Ovary (tissue), 9 donors: ENCODE data around the gene UBE3C. TPM values are rescaled to one million over a fixed set of nuclear protein-coding genes. Genes with fewer than 3 reads are reported as not detected.
A peak's percentile ranks its signal among the peaks of the same experiment; 100 is the strongest.

Source experiments
- DNase-seq, 5 donors: peaks; one replicate each; pipeline ENCODE4 v3.0.0-alpha.2; 2019 to 2020
- H3K27ac ChIP-seq, 2 donors: fragments of 200-600 bp; one replicate each; pipeline versions ENCODE4 v1.5.1 to v1.8.0; 2019 to 2022
- H3K27me3 ChIP-seq: fragments of 200-600 bp; one replicate; pipeline ENCODE4 v1.8.0; 2022
- H3K36me3 ChIP-seq: fragments of 200-600 bp; sonication (generic); one replicate; pipeline ENCODE4 v1.5.1; 2019
- H3K4me1 ChIP-seq: one replicate; pipeline ENCODE4 v1.8.1; 2013; ENCODE audit warnings: mild to moderate bottlenecking, moderate library complexity; ENCODE audit not compliant: insufficient read depth
- H3K4me3 ChIP-seq: fragments of 200-600 bp; sonication (generic); one replicate; pipeline ENCODE4 v1.5.1; 2017
- H3K9me3 ChIP-seq, 2 donors: fragments of 200-600 bp in 1 of 2; sonication (generic) in 1 of 2; one replicate each; pipeline versions ENCODE4 v1.5.1 to v1.8.1; 2013 to 2019; ENCODE audit warnings: mild to moderate bottlenecking in 1 of 2, moderate library complexity in 1 of 2
- CTCF ChIP-seq, 3 donors: fragments of 450-650 bp in 2 of 3; fragments of 200-600 bp in 1 of 3; IDR thresholded peaks; one replicate each; pipeline versions ENCODE4 v1.5.1 to v1.8.0; 2016 to 2022; ENCODE audit warnings: antibody characterized with exemption in 3 of 3, mild to moderate bottlenecking in 1 of 3
- EP300 ChIP-seq: sonication (generic); formaldehyde crosslinking; IDR thresholded peaks from one replicate; pipeline ENCODE4 v1.6.1; 2017; ENCODE audit warnings: antibody characterized with exemption
- POLR2A ChIP-seq: fragments of 450-650 bp; IDR thresholded peaks from one replicate; pipeline ENCODE4 v1.6.1; 2017; ENCODE audit warnings: antibody characterized with exemption, mild to moderate bottlenecking, moderate library complexity
- WGBS, 3 donors: extraction: QIAGEN DNeasy Blood & Tissue Kit in 1 of 3; methylation state at CpG; one replicate each; pipeline versions ENCODE4 v1.1.5 to v1.1.7; 2013 to 2017; 5-methylcytosine and 5-hydroxymethylcytosine counted together
- intact Hi-C, 4 donors: fragments of 100-400 bp; cut with DNase I; formaldehyde crosslinking; loops; one replicate each; pipeline versions ENCODE4 v1.11.0 to v1.15.1; 2022 to 2023
- polyA plus RNA-seq, 2 donors: library from polyadenylated mRNA; stranded (reverse); fragments of 200-250 nt in 1 of 2; fragments of 350-450 nt in 1 of 2; fragmentation: Illumina TruSeq in 1 of 2; extraction: RNeasy Lipid Tissue Mini Kit (QIAGEN cat#74804) in 1 of 2; gene quantifications; one replicate each; pipeline ENCODE4 v1.2.3, GENCODE V29; 2013 to 2014
- total RNA-seq, 7 donors: library from RNA; depleted of rRNA in 2 of 7; stranded (reverse); fragments of >200 nt in 2 of 7; fragmentation: NEBNext Ultra II Directional in 3 of 7; extraction: Animal tissue kit (Norgen Biotek cat#: 25700) in 3 of 7; gene quantifications; one replicate each; pipeline versions ENCODE4 v1.1.0 to v1.2.4, GENCODE V29; 2016 to 2023
- donor health status: DM: no; HTN: no; CAD: no; lungs with moderate emphysema.
- donor health status: DM: no; HTN: no; CAD: no.
- donor health status: Bipolar disorder and iron deficiency.
- donor health status: DM: yes; HTN: yes; CAD: no.
- donor health status: DM: no; HTN: no; CAD: no.
- donor health status: DM: yes; HTN: yes; CAD: no.

Gene UBE3C
- total and polyA plus RNA-seq, 9 donors, result 21.5 to 62.7 (median 45.4) TPM

- no peak overlapping the region for H3K27ac ChIP-seq
- no peaks in the 10 kb centered on the region for H3K36me3 ChIP-seq
- 95 to 97% (median 95%) methylated on average over 8 of the region's 8 CpGs for WGBS, 3 donors
- intact Hi-C loops, result no loop called here
- H3K27me3 ChIP-seq, result no peaks in the 10 kb centered on the region
- no peak overlapping the region for H3K4me3 ChIP-seq
- no peak for DNase-seq
- H3K4me1 ChIP-seq, result no peaks in the 10 kb centered on the region
- TF ChIP-seq EP300 (no peak), CTCF (IDR thresholded peaks at IDR 0.05) (no peak), POLR2A (no peak)
- no peaks in the 10 kb centered on the region for H3K9me3 ChIP-seq
Measured at GRCh38 chr7:157238087-157238486, 99.4 kb downstream of the UBE3C start.

GRCh38 chr7:157239571-157240270 is 101.0 kb downstream of the UBE3C start:
- H3K27me3 ChIP-seq, result no peaks in the 10 kb centered on the region
- WGBS, 3 donors, result 93 to 95% (median 93%) methylated on average over 10 of the region's 10 CpGs
- peak in 1 of 5 donors; percentile 5 for DNase-seq
- TF ChIP-seq EP300, result no peak
- TF ChIP-seq CTCF (IDR thresholded peaks at IDR 0.05), result no peak
- TF ChIP-seq POLR2A, result no peak
- H3K4me1 ChIP-seq, result no peaks in the 10 kb centered on the region
- no peak overlapping the region for H3K27ac ChIP-seq
- intact Hi-C loops, result no loop called here
- no peak overlapping the region for H3K4me3 ChIP-seq
- no peaks in the 10 kb centered on the region for H3K9me3 ChIP-seq
- no peaks in the 10 kb centered on the region for H3K36me3 ChIP-seq

- no peak for DNase-seq
- Histone ChIP-seq H3K27ac (no peak overlapping the region), H3K27me3 (no peaks in the 10 kb centered on the region), H3K9me3 (no peaks in the 10 kb centered on the region), H3K4me3 (no peak overlapping the region), H3K4me1 (no peaks in the 10 kb centered on the region), H3K36me3 (no peaks in the 10 kb centered on the region)
- intact Hi-C loops, result no loop called here
- TF ChIP-seq EP300 (no peak), CTCF (IDR thresholded peaks at IDR 0.05) (no peak), POLR2A (no peak)
- 93 to 97% (median 95%) methylated on average over 5 of the region's 5 CpGs for WGBS, 3 donors
Measured at GRCh38 chr7:157241631-157242030, 102.9 kb downstream of the UBE3C start.

- 91 to 93% (median 93%) methylated on average over 6 of the region's 6 CpGs for WGBS, 3 donors
- Histone ChIP-seq H3K4me1 (no peaks in the 10 kb centered on the region), H3K9me3 (no peaks in the 10 kb centered on the region), H3K36me3 (no peaks in the 10 kb centered on the region), H3K4me3 (no peak overlapping the region), H3K27ac (no peak overlapping the region), H3K27me3 (no peaks in the 10 kb centered on the region)
- no peak for DNase-seq
- intact Hi-C loops, result no loop called here
- TF ChIP-seq EP300 (no peak), CTCF (IDR thresholded peaks at IDR 0.05) (no peak), POLR2A (no peak)
Measured at GRCh38 chr7:157244516-157245294, 106.0 kb downstream of the UBE3C start.
